ENCODE results near the gene SPTLC3. TPM values are rescaled to one million over a fixed set of nuclear protein-coding genes. Genes with fewer than 3 reads are reported as not detected.

Gene SPTLC3
- total RNA-seq, 1 experiment from 2014 or later, result 20.3 TPM

GRCh38 chr20:13216533-13216932 lies 207.8 kb downstream of the SPTLC3 start:
- ChIA-PET POLR2A (interaction anchor here (0.7 to 1.0 kb wide), 2 partner anchors 23 to 568 kb away, joined by 3 read pairs; no protein-coding TSS in a partner anchor), CTCF (interaction anchor here (0.6 kb wide), 1 partner anchor 328 kb away, joined by 3 read pairs; no protein-coding TSS in a partner anchor)
- intact Hi-C loops (cut with micrococcal nuclease), result loop anchor here (10.0 kb wide), 1 partner anchor 92 kb away; no protein-coding TSS in a partner anchor
- Mint-ChIP-seq H3K4me1 (ENCODE audit: insufficient read depth, unreplicated experiment) (peaks cover 17% of the 10 kb centered on the region), H3K4me3 (ENCODE audit: unreplicated experiment) (no peak overlapping the region), H3K27me3 (ENCODE audit: insufficient read depth, unreplicated experiment) (no peaks in the 10 kb centered on the region), H3K9me3 (ENCODE audit: unreplicated experiment) (no peaks in the 10 kb centered on the region), H3K27ac (ENCODE audit: low read depth, unreplicated experiment) (no peak overlapping the region), H3K36me3 (ENCODE audit: insufficient read depth, unreplicated experiment) (no peaks in the 10 kb centered on the region)
- no peak for DNase-seq (ENCODE audit: unreplicated experiment)
- TF ChIP-seq CTCF (IDR thresholded peaks at IDR 0.05; ENCODE audit: unreplicated experiment), result no peak
- BruUV-seq (replicated peaks), result no TSS peak

Other genes with a start within 250 kb of the SPTLC3 start
- 1.0 and 1.3 TPM in 2 replicates for gene ISM1, start 212.3 kb downstream of the SPTLC3 start, total RNA-seq (2022)

Data from MCF 10A (cell line).